Epithelial cell of esophagus (primary cell): ENCODE data around the gene SMTNL2.
"Not testable (repeated sequence)": the region's sequence is repeated elsewhere in the genome, so short reads cannot be mapped to it uniquely, and the experiment has no call there.

Experiments used
- DNase-seq: peaks from one replicate; pipeline ENCODE4 v3.0.0; 2010; ENCODE audit warnings: low read depth
- H3K4me3 ChIP-seq: 2 replicates; pipeline ENCODE4 v1.5.1; 2011; ENCODE audit warnings: mild to moderate bottlenecking, low read length, control low read depth
- TF ChIP-seq, protein P1 (sequence below): IDR thresholded peaks from 2 replicates; pipeline ENCODE4 v1.5.1; 2011; ENCODE audit warnings: low read depth, mild to moderate bottlenecking, low read length, control low read depth, inconsistent platforms; ENCODE audit not compliant: insufficient read depth; ENCODE audit errors: missing control alignments

Gene SMTNL2

DNA sequence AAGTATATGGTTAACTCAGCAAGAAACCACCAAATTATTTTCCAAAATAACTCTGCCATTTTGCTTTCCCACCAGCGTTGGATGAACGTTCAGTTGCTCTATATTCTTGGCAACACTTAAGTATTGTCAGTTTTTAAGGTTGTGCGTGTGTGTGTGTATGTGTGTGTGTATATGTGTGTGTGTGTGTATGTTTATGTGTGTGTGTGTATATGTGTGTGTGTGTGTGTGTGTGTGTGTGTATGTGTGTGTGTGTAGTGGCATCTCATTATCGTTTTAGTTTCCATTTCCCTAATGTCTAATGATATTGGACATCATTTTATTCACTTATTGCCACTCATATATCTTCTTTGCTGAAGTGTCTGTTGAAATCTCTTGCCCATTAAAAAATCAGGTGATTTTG lies 11.2 kb upstream of the SMTNL2 start:
- no peak overlapping the region for H3K4me3 ChIP-seq
- DNase-seq = no peak
- TF ChIP-seq, protein P1, sequence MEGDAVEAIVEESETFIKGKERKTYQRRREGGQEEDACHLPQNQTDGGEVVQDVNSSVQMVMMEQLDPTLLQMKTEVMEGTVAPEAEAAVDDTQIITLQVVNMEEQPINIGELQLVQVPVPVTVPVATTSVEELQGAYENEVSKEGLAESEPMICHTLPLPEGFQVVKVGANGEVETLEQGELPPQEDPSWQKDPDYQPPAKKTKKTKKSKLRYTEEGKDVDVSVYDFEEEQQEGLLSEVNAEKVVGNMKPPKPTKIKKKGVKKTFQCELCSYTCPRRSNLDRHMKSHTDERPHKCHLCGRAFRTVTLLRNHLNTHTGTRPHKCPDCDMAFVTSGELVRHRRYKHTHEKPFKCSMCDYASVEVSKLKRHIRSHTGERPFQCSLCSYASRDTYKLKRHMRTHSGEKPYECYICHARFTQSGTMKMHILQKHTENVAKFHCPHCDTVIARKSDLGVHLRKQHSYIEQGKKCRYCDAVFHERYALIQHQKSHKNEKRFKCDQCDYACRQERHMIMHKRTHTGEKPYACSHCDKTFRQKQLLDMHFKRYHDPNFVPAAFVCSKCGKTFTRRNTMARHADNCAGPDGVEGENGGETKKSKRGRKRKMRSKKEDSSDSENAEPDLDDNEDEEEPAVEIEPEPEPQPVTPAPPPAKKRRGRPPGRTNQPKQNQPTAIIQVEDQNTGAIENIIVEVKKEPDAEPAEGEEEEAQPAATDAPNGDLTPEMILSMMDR = no peak

DNA sequence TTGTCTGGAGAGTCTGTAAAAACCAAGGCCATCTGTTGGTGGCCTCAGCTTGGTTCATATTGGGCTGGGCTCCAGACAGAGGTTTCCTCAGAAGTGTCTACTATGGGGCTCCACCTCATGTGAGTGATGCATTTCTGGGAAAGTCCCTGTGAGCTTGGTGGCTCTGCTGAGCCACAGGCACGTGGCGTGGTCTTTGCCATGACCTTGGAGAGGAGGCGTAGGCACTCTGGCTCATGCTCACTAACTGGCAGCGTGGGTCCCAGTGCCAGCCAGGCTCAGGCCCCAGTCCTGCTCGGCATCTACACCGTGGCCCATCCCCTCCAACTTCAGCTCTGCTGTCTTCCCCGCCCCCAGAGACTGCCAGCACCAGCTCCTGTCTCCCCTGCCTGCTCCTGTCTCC lies 10.7 kb upstream of the SMTNL2 start:
- DNase-seq = peak; percentile 44
- TF ChIP-seq, protein P1 = no peak
- H3K4me3 ChIP-seq = no peak overlapping the region

DNA sequence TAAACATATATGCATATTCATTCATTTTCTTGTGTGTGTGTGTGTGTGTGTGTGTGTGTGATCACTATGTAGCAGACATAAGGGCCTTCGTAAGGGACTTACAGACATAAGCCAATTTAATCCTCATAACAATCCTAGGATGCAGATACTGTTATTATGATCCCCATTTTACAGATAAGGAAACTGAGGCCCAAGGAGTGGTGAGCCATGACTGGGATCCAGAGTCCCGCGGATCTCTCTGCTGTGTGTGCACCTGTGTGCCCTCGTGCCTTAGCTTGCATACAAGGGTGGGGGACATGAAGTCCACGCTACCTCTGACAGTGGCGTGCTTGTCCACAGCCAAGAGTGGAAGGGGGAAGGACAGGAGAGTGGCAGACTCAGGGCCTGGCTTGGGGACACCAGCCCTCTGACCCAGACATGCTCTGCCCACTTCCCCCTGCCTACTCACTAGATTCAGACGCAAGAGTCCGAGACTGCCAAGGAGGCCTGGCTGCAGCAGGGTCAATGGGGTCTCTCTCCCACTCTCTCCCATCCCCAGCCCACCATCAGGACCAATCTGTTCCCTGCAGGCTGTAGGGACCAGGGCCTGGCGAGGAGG lies 9.8 kb upstream of the SMTNL2 start:
- no peak for DNase-seq
- H3K4me3 ChIP-seq = no peak overlapping the region
- TF ChIP-seq, protein P1 = no peak

DNA sequence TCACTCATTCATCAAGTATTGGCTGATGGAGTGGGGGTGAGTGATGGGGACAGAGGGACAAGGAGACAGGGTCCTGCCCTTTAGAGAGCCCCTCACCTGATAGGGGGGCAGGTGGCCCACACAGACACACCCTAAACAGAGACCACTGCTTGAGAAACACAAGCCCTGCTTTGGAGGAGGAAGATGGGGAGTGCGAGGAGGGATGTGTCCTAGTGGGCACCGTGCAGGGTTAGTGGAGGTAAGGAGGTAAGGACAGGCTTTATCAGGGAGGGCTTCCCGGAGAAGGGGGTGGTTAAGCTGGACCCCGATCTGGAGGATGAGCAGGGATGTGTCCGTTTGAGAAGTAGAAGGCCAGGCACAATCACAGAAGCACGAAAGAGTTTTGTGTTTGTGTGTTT lies 8.2 kb upstream of the SMTNL2 start:
- no peak overlapping the region for H3K4me3 ChIP-seq
- TF ChIP-seq, protein P1 = no peak

DNA sequence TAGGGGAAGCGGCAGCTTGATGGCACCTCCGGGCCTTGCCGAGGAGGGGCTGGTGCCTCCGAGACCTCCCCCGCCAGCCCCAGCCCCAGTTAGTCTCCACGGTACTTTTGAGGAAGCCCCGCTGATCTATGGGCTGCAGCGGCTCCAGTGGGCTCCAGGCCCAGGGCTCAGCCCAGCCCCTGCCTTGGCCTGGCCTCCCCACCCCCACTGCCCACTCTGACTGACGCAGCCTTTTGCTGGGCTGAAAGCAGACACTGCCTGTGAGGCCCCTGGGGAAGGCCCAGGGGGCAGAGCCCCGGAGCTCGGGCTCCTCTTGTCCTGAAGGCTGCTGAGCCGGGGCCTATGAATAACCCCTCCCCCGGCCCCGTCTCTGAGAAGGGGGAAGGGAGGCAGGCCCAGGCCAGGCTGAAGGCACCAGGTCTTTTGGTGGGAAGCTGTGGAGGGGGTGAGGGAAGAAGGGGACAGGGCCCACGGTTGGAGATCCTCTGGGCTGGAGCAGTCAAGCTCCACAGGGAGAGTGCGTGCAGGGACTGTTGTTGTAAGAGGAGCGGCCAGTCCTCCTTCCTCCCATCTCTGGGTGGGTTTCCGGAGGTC lies 7.5 kb upstream of the SMTNL2 start:
- no peak overlapping the region for H3K4me3 ChIP-seq
- TF ChIP-seq, protein P1 = no peak
- no peak for DNase-seq

More for the DNA sequence above, 8.2 kb upstream of the SMTNL2 start:
- DNase-seq = no peak

DNA sequence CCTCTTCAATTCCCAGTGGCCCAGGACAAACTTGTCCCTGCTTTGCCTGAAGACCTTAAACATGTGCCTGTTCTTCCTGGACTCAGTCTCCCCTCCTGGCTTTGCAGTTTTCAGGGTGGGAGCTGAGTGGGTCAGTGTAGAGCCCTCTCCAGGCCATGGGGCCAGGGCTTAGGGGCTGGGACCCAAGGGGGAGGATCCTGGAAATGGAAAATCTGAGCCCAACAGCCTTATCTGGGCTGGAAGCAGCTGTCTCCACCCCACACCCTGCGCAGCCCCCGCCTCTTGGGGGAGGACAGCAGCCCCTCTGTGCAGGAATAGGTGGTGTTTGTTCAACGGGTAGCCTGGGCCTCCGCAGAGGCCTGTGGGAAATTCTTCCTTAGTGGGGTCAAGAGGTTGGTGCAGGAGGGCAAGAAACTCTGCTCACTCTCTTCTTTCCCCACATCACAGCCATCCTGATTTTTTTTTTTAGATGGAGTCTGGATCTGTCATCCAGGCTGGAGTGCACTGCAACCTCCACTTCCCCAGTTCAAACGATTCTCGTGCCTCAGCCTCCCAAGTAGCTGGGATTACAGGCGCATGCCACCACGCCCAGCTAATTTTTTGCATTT lies 6.8 kb upstream of the SMTNL2 start:
- no peak for DNase-seq
- TF ChIP-seq, protein P1 = no peak
- no peak overlapping the region for H3K4me3 ChIP-seq

DNA sequence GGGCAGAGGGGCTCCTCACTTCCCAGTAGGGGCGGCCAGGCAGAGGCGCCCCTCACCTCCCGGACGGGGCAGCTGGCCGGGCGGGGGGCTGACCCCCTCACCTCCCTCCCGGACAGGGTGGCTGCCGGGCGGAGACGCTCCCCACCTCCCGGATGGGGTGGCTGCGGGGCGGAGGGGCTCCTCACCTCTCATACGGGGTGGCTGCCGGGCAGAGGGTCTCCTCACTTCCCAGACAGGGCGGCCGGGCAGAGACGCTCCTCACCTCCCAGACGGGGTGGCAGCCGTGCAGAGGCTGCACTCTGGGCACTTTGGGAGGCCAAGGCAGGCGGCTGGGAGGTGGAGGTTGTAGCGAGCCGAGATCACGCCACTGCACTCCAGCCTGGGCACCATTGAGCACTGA lies 6.0 kb upstream of the SMTNL2 start:
- not testable (repeated sequence) for H3K4me3 ChIP-seq, DNase-seq
